ENCODE data around the gene CYBRD1. TPM values are rescaled to one million over a fixed set of nuclear protein-coding genes. Genes with fewer than 3 reads are reported as not detected.

The CYBRD1 gene
- total and polyA plus RNA-seq, 10 of the 15 experiments (the other 5 are each of a cell fraction or from before 2014, with no cell fraction given) = 10.8 to 51.9 (median 29.6) TPM

- POLR2A ChIA-PET = no interaction called here
Observed at GRCh38 chr2:171515672-171516298, 6.5 kb upstream of the CYBRD1 start.

More at GRCh38 chr2:171515672-171516298, 6.5 kb upstream of the CYBRD1 start:
- no peak overlapping the region for H2AFZ ChIP-seq (ENCODE audit: control insufficient read depth, low read depth, low read length)
- no peak for ATAC-seq
- H3K4me2 ChIP-seq (ENCODE audit: control insufficient read depth, insufficient read depth) = no peak overlapping the region
- no peaks in the 10 kb centered on the region for H3K79me2 ChIP-seq (ENCODE audit: control insufficient read depth, insufficient read depth, low read length)
- CTCF ChIA-PET = no interaction called here
- no peak for DNase-seq (ENCODE audit: low read depth, low spot score)
- SMC1A ChIA-PET (ENCODE audit: uncharacterized antibody, unreplicated experiment) = interaction anchor here (1.3 to 2.5 kb wide), 2 partner anchors 10 to 27 kb away, joined by 5 to 7 read pairs; no protein-coding TSS in a partner anchor
- FAIRE-seq = no peak
- no peak overlapping the region for H3K9ac ChIP-seq (ENCODE audit: control insufficient read depth, insufficient read depth, low read length)
- intact Hi-C loops (cut with micrococcal nuclease; ENCODE audit: unreplicated experiment) = no loop called here
- H3K4me3 ChIP-seq = no peak overlapping the region
- no TSS peak for BruUV-seq (replicated peaks)
- RAD21 ChIA-PET (ENCODE audit: unreplicated experiment) = no interaction called here
- in situ Hi-C loops (cut with MboI) = no loop called here
- no peaks in the 10 kb centered on the region for H3K27me3 ChIP-seq (replicated peaks in 1 of 2; ENCODE audit: control insufficient read depth in 2 of 2, insufficient read depth in 2 of 2, low read length in 1 of 2)
- peaks cover 19% of the 10 kb centered on the region for H3K4me1 ChIP-seq (ENCODE audit: control insufficient read depth, insufficient read depth, low read length)
- no peaks in the 10 kb centered on the region; the same call in 2 of the 3 replicates for H3K9me3 ChIP-seq (replicated peaks; ENCODE audit: control insufficient read depth, insufficient read depth, low read length)
- no peaks in the 10 kb centered on the region for H3K36me3 ChIP-seq (ENCODE audit: control insufficient read depth in 2 of 2, insufficient read depth in 2 of 2, low read length in 1 of 2)
- H3K27ac ChIP-seq (ENCODE audit: control insufficient read depth, insufficient read depth) = no peak overlapping the region
- TF ChIP-seq ZNF592 (IDR thresholded peaks at IDR 0.05) = no peak
- no peak for TF ChIP-seq HDAC2 (IDR thresholded peaks at IDR 0.05)
- TF ChIP-seq MXI1 (IDR thresholded peaks at IDR 0.05; ENCODE audit: low read depth, low read length) = no peak
- no peak for TF ChIP-seq IKZF2 (IDR thresholded peaks at IDR 0.05)
- no peak for TF ChIP-seq STAT3 (IDR thresholded peaks at IDR 0.05; ENCODE audit: low read depth, low read length)
- TF ChIP-seq EGR1 (IDR thresholded peaks at IDR 0.05; ENCODE audit: borderline replicate concordance in 1 of 2, low read depth in 2 of 2, low read length in 2 of 2) = no peak
- TF ChIP-seq RELA (IDR thresholded peaks at IDR 0.05; ENCODE audit: borderline replicate concordance, partially characterized antibody) = no peak
- 77% methylated on average over 6 of the region's 6 CpGs for WGBS (ENCODE audit: insufficient coverage, insufficient replicate concordance, low lambda C conversion rate, missing lambda C conversion rate)
- no peaks in the 10 kb centered on the region for H4K20me1 ChIP-seq (ENCODE audit: control insufficient read depth, insufficient read depth)
